Hematopoietic multipotent progenitor cell (in vitro differentiated cells): ENCODE results near the gene PPP1R14B. TPM values are rescaled to one million over a fixed set of nuclear protein-coding genes. Genes with fewer than 3 reads are reported as not detected.
A peak's percentile ranks its signal among the peaks of the same experiment; 100 is the strongest.
"Not testable (repeated sequence)": the region's sequence is repeated elsewhere in the genome, so short reads cannot be mapped to it uniquely, and the experiment has no call there.

Experiments
- DNase-seq, 3 donors: peaks; one replicate each; pipeline ENCODE4 v3.0.0-alpha.2; 2011 to 2015; ENCODE audit warnings: low read depth in 2 of 3, low spot score in 2 of 3
- total RNA-seq: library from RNA; depleted of rRNA; stranded (reverse); fragments of >200 nt; gene quantifications from one replicate; pipeline ENCODE4 v1.2.3, GENCODE V29; 2012

PPP1R14B gene
- total RNA-seq, 1 donor: 77.0 TPM

- no peak for DNase-seq
Measured at GRCh38 chr11:64247729-64248531, 1.2 kb upstream of the PPP1R14B start.

GRCh38 chr11:64246621-64246870 lies 197 bp downstream of the PPP1R14B start:
- not testable (repeated sequence) for DNase-seq

- peak in 2 of 3 donors; percentile 85 to 90 for DNase-seq
Measured at GRCh38 chr11:64245797-64246620, 734 bp downstream of the PPP1R14B start.

GRCh38 chr11:64245401-64245796 lies 1.3 kb downstream of the PPP1R14B start:
- peak in 2 of 3 donors; percentile 62 to 70 for DNase-seq

GRCh38 chr11:64244966-64245365 lies 1.8 kb downstream of the PPP1R14B start:
- DNase-seq: no peak

GRCh38 chr11:64244107-64244506 lies 2.6 kb downstream of the PPP1R14B start:
- DNase-seq: no peak

GRCh38 chr11:64243236-64243854 lies 3.4 kb downstream of the PPP1R14B start:
- no peak for DNase-seq

GRCh38 chr11:64241491-64242374 lies 5.0 kb downstream of the PPP1R14B start:
- peak in 2 of 3 donors; percentile 99 for DNase-seq

- peak in 1 of 3 donors; percentile 97 for DNase-seq
Measured at GRCh38 chr11:64241241-64241490, 5.6 kb downstream of the PPP1R14B start.

- DNase-seq: peak; percentile 97 to 98 (median 98)
Measured at GRCh38 chr11:64240435-64241240, 6.1 kb downstream of the PPP1R14B start, which contains the start of gene FKBP2. TSS of gene FKBP2 (plus strand) at chr11:64241095. CDS start at chr11:64242388, 1,293 bp downstream.

- peak in 2 of 3 donors; percentile 38 to 52 for DNase-seq
Measured at GRCh38 chr11:64239662-64240434, 6.9 kb downstream of the PPP1R14B start.

GRCh38 chr11:64238999-64239398 lies 7.7 kb downstream of the PPP1R14B start:
- no peak for DNase-seq

GRCh38 chr11:64238076-64238475 lies 8.7 kb downstream of the PPP1R14B start:
- DNase-seq: no peak

- no peak for DNase-seq
Measured at GRCh38 chr11:64237484-64237951, 9.2 kb downstream of the PPP1R14B start.

- no peak for DNase-seq
Measured at GRCh38 chr11:64235437-64236161, 11.1 kb downstream of the PPP1R14B start.

GRCh38 chr11:64234647-64235379 lies 11.9 kb downstream of the PPP1R14B start:
- DNase-seq: peak in 2 of 3 donors; percentile 55 to 63

- DNase-seq: peak in 2 of 3 donors; percentile 43 to 53
Measured at GRCh38 chr11:64233913-64234586, 12.7 kb downstream of the PPP1R14B start, which contains the start of gene VEGFB. TSS of gene VEGFB (plus strand) at chr11:64234584. CDS start at chr11:64234834, 250 bp downstream.
